SK-N-SH (cell line): ENCODE data around the gene ZNF609. TPM values are rescaled to one million over a fixed set of nuclear protein-coding genes. Genes with fewer than 3 reads are reported as not detected.
A peak's percentile ranks its signal among the peaks of the same experiment; 100 is the strongest.

Source experiments
- CTCF ChIA-PET: fragments of 300-600, 350-600 bp; formaldehyde crosslinking; extraction: SDS; loops from one replicate; lab custom pipeline; 2021; lab: Yijun Ruan, JAX
- POLR2A ChIA-PET: fragments of 350-600 bp; sonication (Branson Sonifier 250); formaldehyde crosslinking; extraction: SDS; loops from one replicate; lab custom pipeline; 2020; ENCODE audit warnings: antibody characterized with exemption, inconsistent platforms; lab: Yijun Ruan, JAX
- DNase-seq: peaks from one replicate; pipeline ENCODE4 v3.0.0; 2012
- H2AFZ ChIP-seq: fragments of 200-600 bp; sonication (generic); 2 replicates; pipeline ENCODE4 v1.8.1; 2016; ENCODE audit warnings: antibody characterized with exemption, mild to moderate bottlenecking, low read depth
- H3F3A ChIP-seq: fragments of 200-600 bp; sonication (generic); replicated peaks from 2 replicates; pipeline ENCODE3; 2016; ENCODE audit warnings: antibody characterized with exemption, mild to moderate bottlenecking; ENCODE audit not compliant: insufficient read depth
- H3K27ac ChIP-seq, 2 experiments: fragments of 200-500 bp in 1 of 2; fragments of 200-600 bp in 1 of 2; sonication (Bioruptor generic) in 1 of 2; sonication (generic), shearing (Covaris generic) in 1 of 2; 2 replicates each; pipeline versions ENCODE4 v1.5.1 to v1.6.1; 2014 to 2016; ENCODE audit warnings: low read depth in 2 of 2, inconsistent platforms in 1 of 2, low read length in 1 of 2, mild to moderate bottlenecking in 1 of 2, mixed read lengths in 1 of 2
- H3K27me3 ChIP-seq: fragments of 200-600 bp; sonication (generic), shearing (Covaris generic); 2 replicates; pipeline ENCODE4 v1.6.1; 2016; ENCODE audit warnings: mixed run types; ENCODE audit not compliant: insufficient read depth
- H3K36me3 ChIP-seq, 2 experiments: fragments of 200-500 bp in 1 of 2; fragments of 200-600 bp in 1 of 2; sonication (Bioruptor generic) in 1 of 2; sonication (generic) in 1 of 2; replicated peaks in 1 of 2; 2 replicates each; pipeline versions ENCODE3 to v1.5.1; 2014 to 2016; ENCODE audit warnings: low read length in 1 of 2, mild to moderate bottlenecking in 1 of 2; ENCODE audit not compliant: insufficient read depth in 2 of 2, control insufficient read depth in 1 of 2
- H3K4me1 ChIP-seq, 2 experiments: fragments of 200-500 bp in 1 of 2; fragments of 200-600 bp in 1 of 2; sonication (Bioruptor generic) in 1 of 2; sonication (generic), shearing (Covaris generic) in 1 of 2; 2 replicates each; pipeline versions ENCODE4 v1.5.1 to v1.6.1; 2014 to 2016; ENCODE audit warnings: low read depth in 1 of 2, low read length in 1 of 2, mixed run types in 1 of 2; ENCODE audit not compliant: insufficient read depth in 2 of 2, control insufficient read depth in 1 of 2
- H3K4me2 ChIP-seq: fragments of 200-600 bp; sonication (generic), shearing (Covaris generic); 2 replicates; pipeline ENCODE4 v1.6.1; 2017; ENCODE audit warnings: mixed run types
- H3K4me3 ChIP-seq, 2 experiments: fragments of 200-500 bp in 1 of 2; fragments of 200-600 bp in 1 of 2; sonication (Bioruptor generic) in 1 of 2; sonication (generic), shearing (Covaris generic) in 1 of 2; 2 replicates each; pipeline versions ENCODE4 v1.5.1 to v1.8.1; 2014 to 2016; ENCODE audit warnings: low read depth in 2 of 2, inconsistent platforms in 1 of 2, low read length in 1 of 2, mild to moderate bottlenecking in 1 of 2, mixed read lengths in 1 of 2, moderate library complexity in 1 of 2
- H3K79me2 ChIP-seq: fragments of 200-600 bp; sonication (generic); 2 replicates; pipeline ENCODE4 v1.8.1; 2017; ENCODE audit warnings: mild to moderate bottlenecking; ENCODE audit not compliant: insufficient read depth
- H3K9ac ChIP-seq: fragments of 200-600 bp; sonication (generic); 2 replicates; pipeline ENCODE4 v1.6.1; 2017; ENCODE audit warnings: mixed run types
- H3K9me2 ChIP-seq: fragments of 200-600 bp; sonication (generic); 2 replicates; pipeline ENCODE4 v1.6.1; 2017; ENCODE audit warnings: mixed run types
- H3K9me3 ChIP-seq: fragments of 200-600 bp; sonication (generic); 2 replicates; pipeline ENCODE4 v1.6.1; 2017; ENCODE audit warnings: mixed run types, mild to moderate bottlenecking, moderate library complexity
- H4K20me1 ChIP-seq: fragments of 200-600 bp; sonication (generic); 2 replicates; pipeline ENCODE4 v1.6.1; 2017; ENCODE audit warnings: mild to moderate bottlenecking, mixed run types; ENCODE audit not compliant: insufficient read depth
- CHD2 ChIP-seq: fragments of 150-350 bp; IDR thresholded peaks from 2 replicates; pipeline ENCODE4 v1.6.1; 2018; ENCODE audit warnings: low read length; ENCODE audit not compliant: partially characterized antibody
- EZH2phosphoT487 ChIP-seq: fragments of 200-600 bp; sonication (generic); IDR thresholded peaks from 2 replicates; pipeline ENCODE4 v1.6.1; 2017; ENCODE audit warnings: low read depth, mixed run types, mild to moderate bottlenecking, antibody characterized with exemption, moderate library complexity, borderline replicate concordance
- GABPA ChIP-seq: IDR thresholded peaks from 2 replicates; pipeline ENCODE4 v1.4.0; 2012; ENCODE audit warnings: low read depth, mild to moderate bottlenecking
- GATA2 ChIP-seq: sonication (generic); formaldehyde crosslinking; IDR thresholded peaks from 2 replicates; pipeline ENCODE4 v1.5.0; 2020; ENCODE audit warnings: mild to moderate bottlenecking, missing genetic modification reagents
- MXI1 ChIP-seq: IDR thresholded peaks from 2 replicates; pipeline ENCODE4 v1.6.1; 2012; ENCODE audit warnings: mild to moderate bottlenecking, low read depth, low read length, improper control_type of control experiment
- RCOR1 ChIP-seq: fragments of 150-350 bp; IDR thresholded peaks from 2 replicates; pipeline ENCODE4 v1.6.1; 2017; ENCODE audit warnings: antibody characterized with exemption, low read length
- RXRA ChIP-seq: IDR thresholded peaks from 2 replicates; pipeline ENCODE4 v1.4.0; 2012; ENCODE audit warnings: low read depth, mild to moderate bottlenecking, borderline replicate concordance
- SMC3 ChIP-seq: IDR thresholded peaks from 2 replicates; pipeline ENCODE4 v1.6.1; 2012; ENCODE audit warnings: low read depth, low read length, improper control_type of control experiment
- TCF12 ChIP-seq: IDR thresholded peaks from 2 replicates; pipeline ENCODE4 v1.4.0; 2012
- YY1 ChIP-seq: IDR thresholded peaks from 2 replicates; pipeline ENCODE4 v1.4.0; 2012; ENCODE audit warnings: low read depth, mild to moderate bottlenecking
- WGBS: methylation state at CpG from one replicate; pipeline ENCODE4 v1.1.6; 2017; ENCODE audit warnings: low lambda C conversion rate; 5-methylcytosine and 5-hydroxymethylcytosine counted together
- polyA plus RNA-seq, 3 experiments: library from polyadenylated mRNA; depleted of rRNA; stranded (reverse); fragments of >200 nt; gene quantifications; 2 replicates each; pipeline ENCODE4 v1.2.3, GENCODE V29; 2012
- TF ChIP-seq, protein P1 (sequence below): IDR thresholded peaks from 2 replicates; pipeline ENCODE4; 2012
- TF ChIP-seq, protein P2 (sequence below): IDR thresholded peaks from 2 replicates; pipeline ENCODE4 v1.4.0; 2012; ENCODE audit warnings: low read depth, borderline replicate concordance
- TF ChIP-seq, protein P3 (sequence below): IDR thresholded peaks from 2 replicates; pipeline ENCODE4 v1.4.0; 2012; ENCODE audit warnings: low read depth, borderline replicate concordance
- TF ChIP-seq, protein P4 (sequence below): IDR thresholded peaks from 2 replicates; pipeline ENCODE4 v1.6.1; 2012; ENCODE audit warnings: mild to moderate bottlenecking, low read depth, low read length, moderate library complexity

ZNF609 gene
- polyA plus RNA-seq, 1 of the 3 experiments (the other 2 are of a cell fraction), result 12.6 TPM

DNA sequence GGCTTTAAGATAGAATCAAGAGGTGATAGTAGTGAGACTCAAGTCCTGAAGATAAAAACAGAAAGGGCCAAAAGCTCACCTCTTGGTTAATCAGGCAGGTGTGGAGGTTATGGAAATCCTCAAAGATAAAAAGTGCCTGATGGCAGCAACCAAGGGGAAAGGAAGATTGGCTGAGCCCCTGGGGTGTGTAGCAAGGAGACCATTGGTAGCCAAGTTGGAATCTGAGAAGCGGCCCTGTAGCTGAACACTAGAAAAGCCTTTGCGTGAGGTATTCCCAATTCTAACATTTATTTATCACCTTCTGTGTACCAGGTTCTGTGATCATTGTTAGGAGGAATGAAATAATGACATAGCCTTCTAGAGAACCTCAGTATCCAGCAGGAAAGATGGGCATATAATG is 98.9 kb downstream of the ZNF609 start:
- H2AFZ ChIP-seq, result no peak overlapping the region
- POLR2A ChIA-PET, result no interaction called here
- H3K4me3 ChIP-seq, result no peak overlapping the region
- no peaks in the 10 kb centered on the region for H3K27me3 ChIP-seq
- CTCF ChIA-PET, result no interaction called here
- no peak overlapping the region for H3K4me2 ChIP-seq
- H4K20me1 ChIP-seq, result peaks cover 48% of the 10 kb centered on the region; the same call in 1 of the 2 replicates
- H3F3A ChIP-seq, result peaks cover 19% of the 10 kb centered on the region
- H3K79me2 ChIP-seq, result peaks cover 94% of the 10 kb centered on the region
- no peaks in the 10 kb centered on the region for H3K36me3 ChIP-seq
- H3K9me2 ChIP-seq, result no peaks in the 10 kb centered on the region
- peak overlapping the region; percentile 6 to 45; a peak in 3 of 4 replicates for H3K27ac ChIP-seq
- WGBS, result 100% methylated on average over 2 of the region's 2 CpGs
- TF ChIP-seq RCOR1, result no peak
- TF ChIP-seq, protein P1, sequence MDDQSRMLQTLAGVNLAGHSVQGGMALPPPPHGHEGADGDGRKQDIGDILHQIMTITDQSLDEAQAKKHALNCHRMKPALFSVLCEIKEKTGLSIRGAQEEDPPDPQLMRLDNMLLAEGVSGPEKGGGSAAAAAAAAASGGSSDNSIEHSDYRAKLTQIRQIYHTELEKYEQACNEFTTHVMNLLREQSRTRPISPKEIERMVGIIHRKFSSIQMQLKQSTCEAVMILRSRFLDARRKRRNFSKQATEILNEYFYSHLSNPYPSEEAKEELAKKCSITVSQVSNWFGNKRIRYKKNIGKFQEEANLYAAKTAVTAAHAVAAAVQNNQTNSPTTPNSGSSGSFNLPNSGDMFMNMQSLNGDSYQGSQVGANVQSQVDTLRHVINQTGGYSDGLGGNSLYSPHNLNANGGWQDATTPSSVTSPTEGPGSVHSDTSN, result no peak
- no peak for TF ChIP-seq EZH2phosphoT487
- TF ChIP-seq SMC3, result no peak
- no peak for TF ChIP-seq GABPA
- TF ChIP-seq, protein P2, sequence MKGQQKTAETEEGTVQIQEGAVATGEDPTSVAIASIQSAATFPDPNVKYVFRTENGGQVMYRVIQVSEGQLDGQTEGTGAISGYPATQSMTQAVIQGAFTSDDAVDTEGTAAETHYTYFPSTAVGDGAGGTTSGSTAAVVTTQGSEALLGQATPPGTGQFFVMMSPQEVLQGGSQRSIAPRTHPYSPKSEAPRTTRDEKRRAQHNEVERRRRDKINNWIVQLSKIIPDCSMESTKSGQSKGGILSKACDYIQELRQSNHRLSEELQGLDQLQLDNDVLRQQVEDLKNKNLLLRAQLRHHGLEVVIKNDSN, result no peak
- TF ChIP-seq, protein P3, sequence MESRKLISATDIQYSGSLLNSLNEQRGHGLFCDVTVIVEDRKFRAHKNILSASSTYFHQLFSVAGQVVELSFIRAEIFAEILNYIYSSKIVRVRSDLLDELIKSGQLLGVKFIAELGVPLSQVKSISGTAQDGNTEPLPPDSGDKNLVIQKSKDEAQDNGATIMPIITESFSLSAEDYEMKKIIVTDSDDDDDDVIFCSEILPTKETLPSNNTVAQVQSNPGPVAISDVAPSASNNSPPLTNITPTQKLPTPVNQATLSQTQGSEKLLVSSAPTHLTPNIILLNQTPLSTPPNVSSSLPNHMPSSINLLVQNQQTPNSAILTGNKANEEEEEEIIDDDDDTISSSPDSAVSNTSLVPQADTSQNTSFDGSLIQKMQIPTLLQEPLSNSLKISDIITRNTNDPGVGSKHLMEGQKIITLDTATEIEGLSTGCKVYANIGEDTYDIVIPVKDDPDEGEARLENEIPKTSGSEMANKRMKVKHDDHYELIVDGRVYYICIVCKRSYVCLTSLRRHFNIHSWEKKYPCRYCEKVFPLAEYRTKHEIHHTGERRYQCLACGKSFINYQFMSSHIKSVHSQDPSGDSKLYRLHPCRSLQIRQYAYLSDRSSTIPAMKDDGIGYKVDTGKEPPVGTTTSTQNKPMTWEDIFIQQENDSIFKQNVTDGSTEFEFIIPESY, result no peak
- TF ChIP-seq, protein P4, sequence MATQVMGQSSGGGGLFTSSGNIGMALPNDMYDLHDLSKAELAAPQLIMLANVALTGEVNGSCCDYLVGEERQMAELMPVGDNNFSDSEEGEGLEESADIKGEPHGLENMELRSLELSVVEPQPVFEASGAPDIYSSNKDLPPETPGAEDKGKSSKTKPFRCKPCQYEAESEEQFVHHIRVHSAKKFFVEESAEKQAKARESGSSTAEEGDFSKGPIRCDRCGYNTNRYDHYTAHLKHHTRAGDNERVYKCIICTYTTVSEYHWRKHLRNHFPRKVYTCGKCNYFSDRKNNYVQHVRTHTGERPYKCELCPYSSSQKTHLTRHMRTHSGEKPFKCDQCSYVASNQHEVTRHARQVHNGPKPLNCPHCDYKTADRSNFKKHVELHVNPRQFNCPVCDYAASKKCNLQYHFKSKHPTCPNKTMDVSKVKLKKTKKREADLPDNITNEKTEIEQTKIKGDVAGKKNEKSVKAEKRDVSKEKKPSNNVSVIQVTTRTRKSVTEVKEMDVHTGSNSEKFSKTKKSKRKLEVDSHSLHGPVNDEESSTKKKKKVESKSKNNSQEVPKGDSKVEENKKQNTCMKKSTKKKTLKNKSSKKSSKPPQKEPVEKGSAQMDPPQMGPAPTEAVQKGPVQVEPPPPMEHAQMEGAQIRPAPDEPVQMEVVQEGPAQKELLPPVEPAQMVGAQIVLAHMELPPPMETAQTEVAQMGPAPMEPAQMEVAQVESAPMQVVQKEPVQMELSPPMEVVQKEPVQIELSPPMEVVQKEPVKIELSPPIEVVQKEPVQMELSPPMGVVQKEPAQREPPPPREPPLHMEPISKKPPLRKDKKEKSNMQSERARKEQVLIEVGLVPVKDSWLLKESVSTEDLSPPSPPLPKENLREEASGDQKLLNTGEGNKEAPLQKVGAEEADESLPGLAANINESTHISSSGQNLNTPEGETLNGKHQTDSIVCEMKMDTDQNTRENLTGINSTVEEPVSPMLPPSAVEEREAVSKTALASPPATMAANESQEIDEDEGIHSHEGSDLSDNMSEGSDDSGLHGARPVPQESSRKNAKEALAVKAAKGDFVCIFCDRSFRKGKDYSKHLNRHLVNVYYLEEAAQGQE, result no peak
- no peak for TF ChIP-seq YY1
- TF ChIP-seq MXI1, result no peak
- TF ChIP-seq GATA2 (CRISPR knock-in tag), result no peak
- no peak for TF ChIP-seq RXRA
- TF ChIP-seq CHD2, result no peak
- no peak for TF ChIP-seq TCF12
- peaks cover 0 to 6% of the 10 kb centered on the region in 2 experiments; a peak in 2 of 4 replicates for H3K4me1 ChIP-seq
- no peaks in the 10 kb centered on the region for H3K9me3 ChIP-seq
- no peak for DNase-seq
- no peak overlapping the region for H3K9ac ChIP-seq
